Measurements from ENCODE around the gene SCAMP2.

The SCAMP2 gene

GRCh38 chr15:74857671-74858368 is 15.3 kb downstream of the SCAMP2 start:
- no peak for DNase-seq

- no peak for DNase-seq
Observed at GRCh38 chr15:74857082-74857655, 16.0 kb downstream of the SCAMP2 start.

GRCh38 chr15:74856537-74856936 is 16.6 kb downstream of the SCAMP2 start:
- DNase-seq = no peak

- no peak for DNase-seq
Observed at GRCh38 chr15:74855857-74856256, 17.3 kb downstream of the SCAMP2 start.

GRCh38 chr15:74854453-74855022 is 18.6 kb downstream of the SCAMP2 start:
- no peak for DNase-seq

GRCh38 chr15:74851960-74852359 is 21.2 kb downstream of the SCAMP2 start:
- no peak for DNase-seq

GRCh38 chr15:74850393-74850792 is 22.8 kb downstream of the SCAMP2 start:
- DNase-seq = no peak

GRCh38 chr15:74847432-74847831 is 25.7 kb downstream of the SCAMP2 start:
- DNase-seq = no peak

- DNase-seq = no peak
Observed at GRCh38 chr15:74845581-74845980, 27.6 kb downstream of the SCAMP2 start.

GRCh38 chr15:74845208-74845568 is 28.0 kb downstream of the SCAMP2 start:
- DNase-seq = no peak

GRCh38 chr15:74844319-74845207 is 28.6 kb downstream of the SCAMP2 start:
- DNase-seq = no peak

GRCh38 chr15:74843891-74844299 is 29.3 kb downstream of the SCAMP2 start:
- no peak for DNase-seq

- DNase-seq = no peak
Observed at GRCh38 chr15:74843445-74843828, 29.7 kb downstream of the SCAMP2 start.

- DNase-seq = peak; percentile 42
Observed at GRCh38 chr15:74842581-74843444, 30.4 kb downstream of the SCAMP2 start, which contains the start of gene ULK3. Gene ULK3, minus strand, starts transcription at chr15:74843156. Its CDS starts 51 bp downstream, at chr15:74843105.

- no peak for DNase-seq
Observed at GRCh38 chr15:74841891-74842373, 31.2 kb downstream of the SCAMP2 start.

- no peak for DNase-seq
Observed at GRCh38 chr15:74840851-74841775, 32.1 kb downstream of the SCAMP2 start.

- DNase-seq = no peak
Observed at GRCh38 chr15:74839526-74840395, 33.4 kb downstream of the SCAMP2 start.

- no peak for DNase-seq
Observed at GRCh38 chr15:74838746-74839525, 34.2 kb downstream of the SCAMP2 start.

GRCh38 chr15:74838137-74838516 is 35.0 kb downstream of the SCAMP2 start:
- DNase-seq = no peak
